Inflammatory macrophage treated with lipopolysaccharide for 1 hour (primary cell): ENCODE results near the gene TTC8.
A peak's percentile ranks its signal among the peaks of the same experiment; 100 is the strongest.

Experiments
- DNase-seq, 2 donors: peaks; one replicate each; pipeline ENCODE4 v3.0.0-alpha.2; 2020 to 2022

The TTC8 gene

DNA sequence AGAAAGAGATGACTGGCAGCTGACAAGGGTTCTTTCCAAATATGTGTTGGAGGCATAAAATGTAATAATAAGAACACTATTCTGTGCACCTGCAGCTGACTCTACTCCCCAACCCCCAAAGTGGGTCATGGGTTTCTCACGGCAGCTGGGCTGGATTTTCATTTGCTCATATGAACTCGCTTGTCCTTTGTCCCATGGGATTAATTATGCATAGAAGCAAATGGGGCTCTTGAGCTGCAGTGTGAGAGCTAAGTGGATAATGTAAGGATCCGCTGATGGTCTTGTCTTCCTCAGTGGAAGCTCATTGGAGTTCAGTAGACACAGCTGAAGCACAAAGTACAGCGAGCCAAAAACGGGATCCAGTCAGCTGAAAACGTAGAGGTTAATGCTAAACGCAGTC is 46.3 kb downstream of the TTC8 start:
- DNase-seq, result no peak

GRCh38 chr14:88871429-88871828 is 47.0 kb downstream of the TTC8 start:
- no peak for DNase-seq

DNA sequence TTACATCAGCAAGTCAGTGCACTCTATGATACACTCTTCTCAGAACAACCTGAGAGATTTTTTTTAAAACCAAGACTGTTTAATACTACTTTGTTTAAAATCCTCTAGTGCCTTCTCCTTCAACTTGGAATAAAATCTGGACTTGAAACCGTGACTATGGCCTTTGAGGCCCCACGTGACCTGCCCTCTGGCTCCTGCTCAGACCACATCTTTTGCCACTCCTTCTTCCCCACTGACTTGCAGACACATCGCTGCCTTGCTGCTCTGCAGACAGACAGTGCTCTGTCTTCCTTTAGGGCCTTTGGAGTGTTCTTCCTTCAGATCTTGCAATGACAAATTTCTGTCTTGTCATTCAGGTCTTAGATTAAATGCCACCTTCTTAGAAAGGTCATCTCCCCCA is 48.5 kb downstream of the TTC8 start:
- DNase-seq, result no peak

DNA sequence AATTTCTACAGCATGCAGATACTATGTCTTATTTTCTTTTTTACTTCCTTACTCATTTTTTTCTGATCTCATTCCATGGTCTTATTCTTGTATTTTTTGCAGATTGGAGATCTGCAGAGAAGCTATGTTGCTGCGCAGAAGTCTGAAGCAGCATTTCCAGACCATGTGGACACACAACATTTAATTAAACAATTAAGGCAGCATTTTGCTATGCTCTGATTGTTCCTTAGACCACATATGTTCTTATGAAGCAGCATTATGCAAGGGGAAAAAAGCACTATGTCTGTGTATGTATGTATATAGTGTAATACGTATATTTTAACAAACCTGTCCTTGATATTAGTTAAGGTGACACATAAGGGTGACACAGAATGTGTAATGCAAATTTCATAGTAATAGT is 52.7 kb downstream of the TTC8 start:
- no peak for DNase-seq

- DNase-seq, result peak; percentile 47 to 54
These were observed 54.6 kb downstream of the TTC8 start for GRCh38 chr14:88879022-88879421.

GRCh38 chr14:88882236-88882635 is 57.8 kb downstream of the TTC8 start:
- DNase-seq, result no peak

DNA sequence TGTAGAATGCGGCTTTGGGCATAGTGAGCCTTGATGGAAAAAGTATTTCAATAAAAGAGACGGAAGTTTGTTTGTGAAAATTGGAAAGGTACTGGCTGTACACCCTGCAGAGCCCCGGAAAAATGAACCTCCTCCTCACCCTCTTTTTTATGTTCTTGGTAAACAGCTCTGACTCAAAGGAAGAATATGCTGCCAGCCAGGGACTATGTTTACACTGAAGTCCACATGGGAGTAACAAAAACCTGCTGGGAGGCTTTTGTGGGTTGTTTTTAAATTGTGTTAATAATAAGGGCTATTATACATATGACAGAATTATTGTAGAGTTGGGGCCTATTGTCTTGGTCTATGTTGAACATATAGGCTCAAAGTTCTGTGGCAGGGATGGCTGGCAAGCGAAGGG is 70.7 kb downstream of the TTC8 start:
- no peak for DNase-seq

DNA sequence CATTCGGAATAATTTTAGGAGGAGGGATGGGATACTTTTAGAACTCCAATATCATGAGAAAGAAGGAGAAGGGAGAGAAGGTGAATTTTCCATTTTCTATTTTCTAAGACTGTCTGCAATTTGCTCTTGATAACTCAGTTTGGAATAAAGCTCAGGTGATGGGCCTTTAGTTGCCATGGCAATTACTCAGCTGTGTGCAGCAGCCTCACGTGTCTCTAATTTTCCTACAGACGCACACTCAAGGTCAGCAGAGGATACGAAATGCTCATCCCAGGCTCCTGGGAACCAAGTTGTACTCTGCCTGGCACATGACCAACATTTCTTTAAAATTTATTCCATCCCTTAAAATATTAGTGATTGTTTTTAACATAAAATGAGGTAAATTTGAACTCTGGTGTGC is 76.7 kb downstream of the TTC8 start:
- DNase-seq, result no peak

DNA sequence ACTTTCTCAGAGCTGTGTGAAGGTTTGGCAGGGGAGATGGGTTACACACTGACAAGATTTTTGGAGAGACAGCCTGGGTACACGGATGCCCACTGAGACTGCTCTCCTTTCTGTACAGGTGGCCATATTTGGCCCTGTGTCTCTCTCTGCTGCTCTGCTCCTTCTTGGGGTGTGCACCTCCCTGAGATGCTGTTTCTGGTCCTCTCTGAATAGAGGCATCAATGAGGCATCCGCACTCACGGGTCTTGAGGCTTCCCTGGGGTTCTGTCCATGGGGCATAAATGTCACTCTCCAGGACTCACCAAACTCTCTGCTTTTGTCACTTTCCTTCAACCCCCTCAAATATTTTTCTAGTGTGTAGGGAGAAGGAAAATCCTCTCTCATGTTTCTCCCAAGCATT is 77.5 kb downstream of the TTC8 start:
- DNase-seq, result no peak

GRCh38 chr14:88902850-88903249 is 78.4 kb downstream of the TTC8 start:
- no peak for DNase-seq

DNA sequence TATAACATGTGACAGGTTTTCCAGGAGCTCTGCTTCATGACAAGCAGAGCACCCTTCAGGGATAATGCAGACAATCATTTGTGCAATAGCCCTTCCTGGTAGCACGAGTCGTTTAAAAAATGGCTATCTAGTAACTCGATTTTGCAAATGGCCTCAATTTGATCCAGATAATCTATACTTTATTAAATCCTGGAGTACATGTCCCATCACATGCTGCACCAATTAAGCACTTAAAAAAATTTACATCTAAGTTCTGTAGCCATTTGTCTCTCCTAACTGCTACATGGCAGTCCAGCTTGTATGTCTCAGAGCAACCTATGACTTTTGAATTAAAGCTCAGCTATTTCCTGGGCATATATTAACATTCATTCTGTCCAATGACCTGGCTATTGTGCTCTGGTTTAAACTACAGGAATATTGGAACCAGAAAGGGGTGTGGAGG is 79.8 kb downstream of the TTC8 start:
- DNase-seq, result no peak

GRCh38 chr14:88904864-88905263 is 80.4 kb downstream of the TTC8 start:
- no peak for DNase-seq

- no peak for DNase-seq
These were observed 83.8 kb downstream of the TTC8 start for GRCh38 chr14:88908216-88908615.

DNA sequence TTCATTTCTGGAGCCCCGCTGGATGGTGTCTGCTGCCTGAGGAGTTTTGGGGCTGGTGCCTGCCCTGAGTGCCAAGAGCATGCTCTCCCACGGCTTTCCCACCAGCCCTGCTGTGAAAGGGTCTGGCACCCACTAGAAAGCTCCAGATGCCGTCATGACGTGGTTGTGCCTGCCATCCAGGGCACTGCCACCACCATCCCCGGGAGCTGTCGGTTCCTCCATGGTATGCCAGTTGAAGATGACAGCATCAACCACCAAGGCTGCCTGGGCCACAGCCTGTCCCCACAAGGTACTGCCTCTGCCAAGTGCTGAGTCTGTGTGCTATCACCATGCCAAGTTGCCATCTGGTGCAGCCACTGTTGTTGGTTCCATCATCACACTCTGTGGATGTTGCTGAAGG is 85.9 kb downstream of the TTC8 start:
- DNase-seq, result no peak

DNA sequence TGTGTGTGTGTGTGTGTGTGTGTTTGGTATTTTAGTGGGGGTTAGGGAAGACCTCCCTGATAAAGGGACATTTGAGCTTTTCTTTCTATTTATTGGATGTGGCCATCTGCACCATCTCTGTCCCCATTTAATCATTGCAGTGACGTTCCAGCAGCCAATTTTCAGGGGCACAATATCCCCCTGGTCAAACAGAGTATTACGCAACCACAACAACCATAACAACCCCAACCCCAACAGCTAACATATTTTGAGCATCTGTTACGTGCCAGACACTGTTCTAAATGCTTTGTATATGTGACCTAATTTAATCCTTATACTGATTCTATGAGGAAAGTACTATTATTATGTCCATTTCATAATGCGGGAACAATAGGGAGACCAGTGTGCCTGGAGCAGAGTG is 87.4 kb downstream of the TTC8 start:
- DNase-seq, result no peak

- DNase-seq, result no peak
These were observed 90.5 kb downstream of the TTC8 start for GRCh38 chr14:88914956-88915355.

GRCh38 chr14:88919502-88919901 is 95.1 kb downstream of the TTC8 start:
- DNase-seq, result no peak
